Sigmoid colon (tissue), 4 donors: Measurements from ENCODE around the gene CCDC158.

Source experiments
- CTCF ChIP-seq, 4 experiments: fragments of 450-650 bp in 3 of 4; fragments of 200-600 bp in 1 of 4; IDR thresholded peaks; one replicate each; pipeline ENCODE4 v1.5.1; 2016 to 2019; ENCODE audit warnings: antibody characterized with exemption in 4 of 4, mild to moderate bottlenecking in 3 of 4, moderate library complexity in 2 of 4
- POLR2AphosphoS5 ChIP-seq, 4 donors: sonication (generic); formaldehyde crosslinking; IDR thresholded peaks; one replicate each; pipeline ENCODE4 v1.6.1; 2017; ENCODE audit warnings: antibody characterized with exemption in 4 of 4

GRCh38 chr4:76354517-76355473 lies 66.1 kb downstream of the CCDC158 start:
- TF ChIP-seq CTCF (IDR thresholded peaks at IDR 0.05) (no peak), POLR2AphosphoS5 (IDR thresholded peaks at IDR 0.05) (no peak)
